HepG2 (cell line): Measurements from ENCODE around the gene CLK4. TPM values are rescaled to one million over a fixed set of nuclear protein-coding genes. Genes with fewer than 3 reads are reported as not detected.
A peak's percentile ranks its signal among the peaks of the same experiment; 100 is the strongest.

Experiments used
- ADNP ChIP-seq: sonication (generic); formaldehyde crosslinking; IDR thresholded peaks from 2 replicates; pipeline ENCODE4 v1.4.0; 2020; ENCODE audit warnings: missing genetic modification reagents
- ARNT2 ChIP-seq: sonication (generic); formaldehyde crosslinking; IDR thresholded peaks from 2 replicates; pipeline ENCODE4 v1.8.0; 2022; ENCODE audit warnings: mild to moderate bottlenecking, low read depth, missing genetic modification reagents, moderate library complexity
- MED8 ChIP-seq: sonication (generic); formaldehyde crosslinking; IDR thresholded peaks from 2 replicates; pipeline ENCODE4 v1.8.1; 2023; ENCODE audit warnings: mild to moderate bottlenecking, missing genetic modification reagents; ENCODE audit not compliant: insufficient replicate concordance
- MZF1 ChIP-seq: sonication (generic); formaldehyde crosslinking; IDR thresholded peaks from 2 replicates; pipeline ENCODE4 v1.8.1; 2023; ENCODE audit warnings: mild to moderate bottlenecking, missing genetic modification reagents, borderline replicate concordance
- RXRB ChIP-seq: IDR thresholded peaks from 2 replicates; pipeline ENCODE4 v1.6.1; 2016; ENCODE audit warnings: borderline replicate concordance, missing genetic modification reagents, missing compliant biosample characterization
- SRF ChIP-seq: IDR thresholded peaks from 2 replicates; pipeline ENCODE4 v1.6.1; 2011; ENCODE audit warnings: mild to moderate bottlenecking, low read depth, low read length, moderate library complexity
- ZSCAN12 ChIP-seq: sonication (generic); formaldehyde crosslinking; IDR thresholded peaks from 2 replicates; pipeline ENCODE4 v1.9.0; 2021; ENCODE audit warnings: mild to moderate bottlenecking, missing genetic modification reagents
- ZSCAN31 ChIP-seq: sonication (generic); formaldehyde crosslinking; IDR thresholded peaks from 2 replicates; pipeline ENCODE4 v1.5.0; 2020; ENCODE audit warnings: low read depth, mild to moderate bottlenecking, missing genetic modification reagents
- polyA plus RNA-seq, 8 experiments: library from polyadenylated mRNA; depleted of rRNA in 3 of 8; stranded (reverse) in 7 of 8; unstranded in 1 of 8; fragments of >200 nt; fragmentation: Illumina TruSeq in 4 of 8; extraction: Trizol in 4 of 8; gene quantifications; 2 replicates each; pipeline versions ENCODE4 v1.2.1 to v1.2.3, GENCODE V29; 2011 to 2016; ENCODE audit warnings: low read depth in 4 of 8, missing spikeins in 1 of 8, mixed read lengths in 1 of 8; ENCODE audit not compliant: insufficient read depth in 1 of 8
- total RNA-seq, 5 experiments: library from RNA; depleted of rRNA; stranded (reverse); fragments of >200 nt; fragmentation: Illumina TruSeq; extraction: Trizol; gene quantifications; 2 replicates each; pipeline ENCODE4 v1.2.3, GENCODE V29; 2016; ENCODE audit warnings: low read depth in 1 of 5
- TF ChIP-seq, protein P1 (sequence below): sonication (generic); formaldehyde crosslinking; IDR thresholded peaks from 2 replicates; pipeline ENCODE4 v1.5.0; 2020; ENCODE audit warnings: mild to moderate bottlenecking, missing genetic modification reagents, moderate library complexity
- TF ChIP-seq, protein P2 (sequence below): sonication (generic); formaldehyde crosslinking; IDR thresholded peaks from 2 replicates; pipeline ENCODE4 v1.4.0; 2020; ENCODE audit warnings: mild to moderate bottlenecking, missing genetic modification reagents, borderline replicate concordance
- TF ChIP-seq, protein P3 (sequence below): sonication (generic); formaldehyde crosslinking; IDR thresholded peaks from 2 replicates; pipeline ENCODE4 v1.4.0; 2020; ENCODE audit warnings: low read depth, missing genetic modification reagents
- TF ChIP-seq, protein P4 (sequence below): IDR thresholded peaks from 2 replicates; pipeline ENCODE4 v1.6.1; 2016
- TF ChIP-seq, protein P5 (sequence below): sonication (generic); formaldehyde crosslinking; IDR thresholded peaks from 2 replicates; pipeline ENCODE4 v1.5.0; 2020; ENCODE audit warnings: missing genetic modification reagents
- TF ChIP-seq, protein P6 (sequence below): sonication (generic); formaldehyde crosslinking; IDR thresholded peaks from 2 replicates; pipeline ENCODE4 v1.5.0; 2020; ENCODE audit warnings: missing genetic modification reagents

Gene CLK4
- total and polyA plus RNA-seq, 2 of the 13 experiments (the other 11 are each of a cell fraction or from before 2014, with no cell fraction given): 17.7 to 18.4 TPM

DNA sequence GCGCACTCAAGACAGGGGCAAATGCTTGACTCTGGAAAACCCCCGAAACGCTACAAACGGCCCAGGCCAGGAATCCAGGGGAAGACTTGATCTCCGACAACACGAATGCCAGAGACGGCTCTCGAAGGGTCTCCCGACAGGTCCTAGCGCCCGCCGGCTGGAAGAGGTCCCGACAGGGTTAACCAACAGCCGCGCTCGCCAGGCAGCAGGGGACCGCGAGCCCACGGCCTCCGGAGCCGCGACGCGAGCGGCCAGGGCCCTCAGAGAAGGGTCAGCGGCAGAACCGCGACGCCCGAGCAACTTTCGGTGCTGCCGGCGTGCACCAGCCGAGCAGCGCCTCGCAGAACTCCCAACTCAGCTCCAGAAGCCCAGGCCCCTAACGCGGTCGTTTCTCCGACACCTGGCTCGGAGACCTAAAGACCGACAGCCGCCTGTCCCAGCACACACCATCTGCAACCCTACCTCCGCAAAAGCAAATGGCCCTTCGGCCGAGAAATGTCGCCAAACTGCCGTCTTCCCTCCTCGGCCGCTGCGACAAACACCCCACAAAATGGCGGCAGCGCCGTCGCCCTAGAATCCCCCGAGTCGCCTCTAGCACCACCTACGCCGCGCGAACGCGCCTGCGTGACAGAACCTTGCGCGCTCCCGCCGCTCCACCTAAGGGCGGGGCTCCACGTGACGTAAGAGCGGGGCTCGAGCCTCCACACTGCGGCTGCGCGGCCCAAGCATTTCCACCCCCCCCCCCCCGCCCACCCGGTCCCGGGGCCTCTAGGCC, at the start of gene CLK4 (continued):
- TF ChIP-seq, protein P1, sequence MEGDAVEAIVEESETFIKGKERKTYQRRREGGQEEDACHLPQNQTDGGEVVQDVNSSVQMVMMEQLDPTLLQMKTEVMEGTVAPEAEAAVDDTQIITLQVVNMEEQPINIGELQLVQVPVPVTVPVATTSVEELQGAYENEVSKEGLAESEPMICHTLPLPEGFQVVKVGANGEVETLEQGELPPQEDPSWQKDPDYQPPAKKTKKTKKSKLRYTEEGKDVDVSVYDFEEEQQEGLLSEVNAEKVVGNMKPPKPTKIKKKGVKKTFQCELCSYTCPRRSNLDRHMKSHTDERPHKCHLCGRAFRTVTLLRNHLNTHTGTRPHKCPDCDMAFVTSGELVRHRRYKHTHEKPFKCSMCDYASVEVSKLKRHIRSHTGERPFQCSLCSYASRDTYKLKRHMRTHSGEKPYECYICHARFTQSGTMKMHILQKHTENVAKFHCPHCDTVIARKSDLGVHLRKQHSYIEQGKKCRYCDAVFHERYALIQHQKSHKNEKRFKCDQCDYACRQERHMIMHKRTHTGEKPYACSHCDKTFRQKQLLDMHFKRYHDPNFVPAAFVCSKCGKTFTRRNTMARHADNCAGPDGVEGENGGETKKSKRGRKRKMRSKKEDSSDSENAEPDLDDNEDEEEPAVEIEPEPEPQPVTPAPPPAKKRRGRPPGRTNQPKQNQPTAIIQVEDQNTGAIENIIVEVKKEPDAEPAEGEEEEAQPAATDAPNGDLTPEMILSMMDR (CRISPR knock-in tag): 0 out of 2 replicates have a peak, but pooled peaks have one; percentile 3
- TF ChIP-seq, protein P2, sequence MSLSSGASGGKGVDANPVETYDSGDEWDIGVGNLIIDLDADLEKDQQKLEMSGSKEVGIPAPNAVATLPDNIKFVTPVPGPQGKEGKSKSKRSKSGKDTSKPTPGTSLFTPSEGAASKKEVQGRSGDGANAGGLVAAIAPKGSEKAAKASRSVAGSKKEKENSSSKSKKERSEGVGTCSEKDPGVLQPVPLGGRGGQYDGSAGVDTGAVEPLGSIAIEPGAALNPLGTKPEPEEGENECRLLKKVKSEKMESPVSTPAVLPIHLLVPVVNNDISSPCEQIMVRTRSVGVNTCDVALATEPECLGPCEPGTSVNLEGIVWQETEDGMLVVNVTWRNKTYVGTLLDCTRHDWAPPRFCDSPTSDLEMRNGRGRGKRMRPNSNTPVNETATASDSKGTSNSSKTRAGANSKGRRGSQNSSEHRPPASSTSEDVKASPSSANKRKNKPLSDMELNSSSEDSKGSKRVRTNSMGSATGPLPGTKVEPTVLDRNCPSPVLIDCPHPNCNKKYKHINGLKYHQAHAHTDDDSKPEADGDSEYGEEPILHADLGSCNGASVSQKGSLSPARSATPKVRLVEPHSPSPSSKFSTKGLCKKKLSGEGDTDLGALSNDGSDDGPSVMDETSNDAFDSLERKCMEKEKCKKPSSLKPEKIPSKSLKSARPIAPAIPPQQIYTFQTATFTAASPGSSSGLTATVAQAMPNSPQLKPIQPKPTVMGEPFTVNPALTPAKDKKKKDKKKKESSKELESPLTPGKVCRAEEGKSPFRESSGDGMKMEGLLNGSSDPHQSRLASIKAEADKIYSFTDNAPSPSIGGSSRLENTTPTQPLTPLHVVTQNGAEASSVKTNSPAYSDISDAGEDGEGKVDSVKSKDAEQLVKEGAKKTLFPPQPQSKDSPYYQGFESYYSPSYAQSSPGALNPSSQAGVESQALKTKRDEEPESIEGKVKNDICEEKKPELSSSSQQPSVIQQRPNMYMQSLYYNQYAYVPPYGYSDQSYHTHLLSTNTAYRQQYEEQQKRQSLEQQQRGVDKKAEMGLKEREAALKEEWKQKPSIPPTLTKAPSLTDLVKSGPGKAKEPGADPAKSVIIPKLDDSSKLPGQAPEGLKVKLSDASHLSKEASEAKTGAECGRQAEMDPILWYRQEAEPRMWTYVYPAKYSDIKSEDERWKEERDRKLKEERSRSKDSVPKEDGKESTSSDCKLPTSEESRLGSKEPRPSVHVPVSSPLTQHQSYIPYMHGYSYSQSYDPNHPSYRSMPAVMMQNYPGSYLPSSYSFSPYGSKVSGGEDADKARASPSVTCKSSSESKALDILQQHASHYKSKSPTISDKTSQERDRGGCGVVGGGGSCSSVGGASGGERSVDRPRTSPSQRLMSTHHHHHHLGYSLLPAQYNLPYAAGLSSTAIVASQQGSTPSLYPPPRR (CRISPR knock-in tag): peak; percentile 60; the same call in 1 of the 2 replicates
- TF ChIP-seq, protein P3, sequence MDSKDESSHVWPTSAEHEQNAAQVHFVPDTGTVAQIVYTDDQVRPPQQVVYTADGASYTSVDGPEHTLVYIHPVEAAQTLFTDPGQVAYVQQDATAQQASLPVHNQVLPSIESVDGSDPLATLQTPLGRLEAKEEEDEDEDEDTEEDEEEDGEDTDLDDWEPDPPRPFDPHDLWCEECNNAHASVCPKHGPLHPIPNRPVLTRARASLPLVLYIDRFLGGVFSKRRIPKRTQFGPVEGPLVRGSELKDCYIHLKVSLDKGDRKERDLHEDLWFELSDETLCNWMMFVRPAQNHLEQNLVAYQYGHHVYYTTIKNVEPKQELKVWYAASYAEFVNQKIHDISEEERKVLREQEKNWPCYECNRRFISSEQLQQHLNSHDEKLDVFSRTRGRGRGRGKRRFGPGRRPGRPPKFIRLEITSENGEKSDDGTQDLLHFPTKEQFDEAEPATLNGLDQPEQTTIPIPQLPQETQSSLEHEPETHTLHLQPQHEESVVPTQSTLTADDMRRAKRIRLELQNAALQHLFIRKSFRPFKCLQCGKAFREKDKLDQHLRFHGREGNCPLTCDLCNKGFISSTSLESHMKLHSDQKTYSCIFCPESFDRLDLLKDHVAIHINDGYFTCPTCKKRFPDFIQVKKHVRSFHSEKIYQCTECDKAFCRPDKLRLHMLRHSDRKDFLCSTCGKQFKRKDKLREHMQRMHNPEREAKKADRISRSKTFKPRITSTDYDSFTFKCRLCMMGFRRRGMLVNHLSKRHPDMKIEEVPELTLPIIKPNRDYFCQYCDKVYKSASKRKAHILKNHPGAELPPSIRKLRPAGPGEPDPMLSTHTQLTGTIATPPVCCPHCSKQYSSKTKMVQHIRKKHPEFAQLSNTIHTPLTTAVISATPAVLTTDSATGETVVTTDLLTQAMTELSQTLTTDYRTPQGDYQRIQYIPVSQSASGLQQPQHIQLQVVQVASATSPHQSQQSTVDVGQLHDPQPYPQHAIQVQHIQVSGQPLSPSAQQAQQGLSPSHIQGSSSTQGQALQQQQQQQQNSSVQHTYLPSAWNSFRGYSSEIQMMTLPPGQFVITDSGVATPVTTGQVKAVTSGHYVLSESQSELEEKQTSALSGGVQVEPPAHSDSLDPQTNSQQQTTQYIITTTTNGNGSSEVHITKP (CRISPR knock-in tag): no peak
- TF ChIP-seq MED8 (CRISPR knock-in tag) (no peak), ARNT2 (CRISPR knock-in tag) (peak; percentile 79), ADNP (CRISPR knock-in tag) (no peak), SRF (no peak), RXRB (CRISPR knock-in tag) (peak; percentile 49; the same call in 1 of the 2 replicates), ZSCAN31 (CRISPR knock-in tag) (peak; percentile 61; the same call in 1 of the 2 replicates), ZSCAN12 (peak; percentile 93), MZF1 (CRISPR knock-in tag) (no peak)
- TF ChIP-seq, protein P4, sequence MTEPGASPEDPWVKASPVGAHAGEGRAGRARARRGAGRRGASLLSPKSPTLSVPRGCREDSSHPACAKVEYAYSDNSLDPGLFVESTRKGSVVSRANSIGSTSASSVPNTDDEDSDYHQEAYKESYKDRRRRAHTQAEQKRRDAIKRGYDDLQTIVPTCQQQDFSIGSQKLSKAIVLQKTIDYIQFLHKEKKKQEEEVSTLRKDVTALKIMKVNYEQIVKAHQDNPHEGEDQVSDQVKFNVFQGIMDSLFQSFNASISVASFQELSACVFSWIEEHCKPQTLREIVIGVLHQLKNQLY (CRISPR knock-in tag): no peak
- TF ChIP-seq, protein P5, sequence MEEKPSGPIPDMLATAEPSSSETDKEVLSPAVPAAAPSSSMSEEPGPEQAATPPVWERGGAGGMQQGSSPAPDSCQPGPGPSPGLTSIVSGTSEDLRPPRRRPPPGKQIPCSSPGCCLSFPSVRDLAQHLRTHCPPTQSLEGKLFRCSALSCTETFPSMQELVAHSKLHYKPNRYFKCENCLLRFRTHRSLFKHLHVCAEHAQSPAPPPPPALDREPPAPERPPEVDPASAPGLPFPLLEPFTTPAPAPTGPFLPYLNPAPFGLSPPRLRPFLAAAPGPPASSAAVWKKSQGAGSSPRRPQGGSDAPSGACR (CRISPR knock-in tag): no peak
- TF ChIP-seq, protein P6, sequence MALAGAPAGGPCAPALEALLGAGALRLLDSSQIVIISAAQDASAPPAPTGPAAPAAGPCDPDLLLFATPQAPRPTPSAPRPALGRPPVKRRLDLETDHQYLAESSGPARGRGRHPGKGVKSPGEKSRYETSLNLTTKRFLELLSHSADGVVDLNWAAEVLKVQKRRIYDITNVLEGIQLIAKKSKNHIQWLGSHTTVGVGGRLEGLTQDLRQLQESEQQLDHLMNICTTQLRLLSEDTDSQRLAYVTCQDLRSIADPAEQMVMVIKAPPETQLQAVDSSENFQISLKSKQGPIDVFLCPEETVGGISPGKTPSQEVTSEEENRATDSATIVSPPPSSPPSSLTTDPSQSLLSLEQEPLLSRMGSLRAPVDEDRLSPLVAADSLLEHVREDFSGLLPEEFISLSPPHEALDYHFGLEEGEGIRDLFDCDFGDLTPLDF: peak; percentile 46; the same call in 1 of the 2 replicates
